Measurements from ENCODE around the gene SLC7A8. TPM values are rescaled to one million over a fixed set of nuclear protein-coding genes. Genes with fewer than 3 reads are reported as not detected.

Gene SLC7A8
- total RNA-seq, 1 donor from 2014 or later = 4.7 TPM

- H3K4me1 ChIP-seq (ENCODE audit: control insufficient read depth in 3 of 3, insufficient read depth in 3 of 3, low read length in 3 of 3) = peaks cover 47 to 79% (median 65%) of the 10 kb centered on the region in 3 donors
- no peaks in the 10 kb centered on the region for H3K27me3 ChIP-seq (ENCODE audit: control insufficient read depth in 3 of 3, insufficient read depth in 3 of 3, low read length in 3 of 3)
- no peak overlapping the region for H3K9ac ChIP-seq (ENCODE audit: low read depth in 1 of 3, low read length in 3 of 3)
- H3K36me3 ChIP-seq (ENCODE audit: control insufficient read depth in 3 of 3, insufficient read depth in 3 of 3, low read length in 3 of 3) = peaks cover 0 to 7% (median 4%) of the 10 kb centered on the region in 3 donors
- no peaks in the 10 kb centered on the region for H3K9me3 ChIP-seq (ENCODE audit: control insufficient read depth in 3 of 3, low read length in 3 of 3)
- peak overlapping the region; percentile 6 for H3K27ac ChIP-seq (ENCODE audit: low read depth, low read length)
- no peak overlapping the region for H3K4me3 ChIP-seq (ENCODE audit: low read length in 3 of 3)
Observed at GRCh38 chr14:23147676-23148075, 35.8 kb downstream of the SLC7A8 start.

DNA sequence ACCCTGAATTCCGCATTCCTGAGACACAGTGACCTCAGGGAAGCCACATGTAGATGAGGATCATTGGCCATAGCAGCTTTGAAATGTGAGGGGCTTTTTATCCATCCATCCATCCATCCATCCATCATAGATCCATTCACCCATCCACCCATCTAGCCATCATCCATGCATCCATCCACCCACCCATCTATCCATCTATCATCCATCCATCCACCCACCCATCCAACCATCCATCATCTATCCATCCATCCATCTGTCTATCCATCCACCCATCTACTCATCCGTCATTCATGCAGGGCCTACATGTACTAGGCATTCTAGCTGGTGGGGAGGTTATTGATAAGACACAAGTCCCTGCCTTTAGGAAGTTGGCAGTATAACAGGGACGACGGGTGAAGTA lies 36.5 kb downstream of the SLC7A8 start:
- Histone ChIP-seq H3K9ac (ENCODE audit: low read depth in 1 of 3, low read length in 3 of 3) (no peak overlapping the region), H3K4me1 (ENCODE audit: control insufficient read depth in 3 of 3, insufficient read depth in 3 of 3, low read length in 3 of 3) (peaks cover 46 to 80% (median 64%) of the 10 kb centered on the region in 3 donors), H3K27ac (ENCODE audit: low read depth, low read length) (peak overlapping the region; percentile 6), H3K9me3 (ENCODE audit: control insufficient read depth in 3 of 3, low read length in 3 of 3) (no peaks in the 10 kb centered on the region), H3K27me3 (ENCODE audit: control insufficient read depth in 3 of 3, insufficient read depth in 3 of 3, low read length in 3 of 3) (no peaks in the 10 kb centered on the region), H3K36me3 (ENCODE audit: control insufficient read depth in 3 of 3, insufficient read depth in 3 of 3, low read length in 3 of 3) (peaks cover 0 to 9% (median 6%) of the 10 kb centered on the region in 3 donors), H3K4me3 (ENCODE audit: low read length in 3 of 3) (no peak overlapping the region)

GRCh38 chr14:23146351-23146910 lies 37.0 kb downstream of the SLC7A8 start:
- Histone ChIP-seq H3K9me3 (ENCODE audit: control insufficient read depth in 3 of 3, low read length in 3 of 3) (no peaks in the 10 kb centered on the region), H3K4me3 (ENCODE audit: low read length in 3 of 3) (no peak overlapping the region), H3K9ac (ENCODE audit: low read depth in 1 of 3, low read length in 3 of 3) (peak overlapping the region in 1 of 3 donors; percentile 9), H3K36me3 (ENCODE audit: control insufficient read depth in 3 of 3, insufficient read depth in 3 of 3, low read length in 3 of 3) (peaks cover 0 to 9% (median 6%) of the 10 kb centered on the region in 3 donors), H3K4me1 (ENCODE audit: control insufficient read depth in 3 of 3, insufficient read depth in 3 of 3, low read length in 3 of 3) (peaks cover 50 to 80% (median 64%) of the 10 kb centered on the region in 3 donors), H3K27ac (ENCODE audit: low read depth, low read length) (peak overlapping the region; percentile 71), H3K27me3 (ENCODE audit: control insufficient read depth in 3 of 3, insufficient read depth in 3 of 3, low read length in 3 of 3) (no peaks in the 10 kb centered on the region)

GRCh38 chr14:23145794-23146350 lies 37.6 kb downstream of the SLC7A8 start:
- Histone ChIP-seq H3K36me3 (ENCODE audit: control insufficient read depth in 3 of 3, insufficient read depth in 3 of 3, low read length in 3 of 3) (peaks cover 0 to 9% (median 6%) of the 10 kb centered on the region in 3 donors), H3K4me3 (ENCODE audit: low read length in 3 of 3) (peak overlapping the region in 1 of 3 donors; percentile 11), H3K27ac (ENCODE audit: low read depth, low read length) (peak overlapping the region; percentile 71), H3K9ac (ENCODE audit: low read depth in 1 of 3, low read length in 3 of 3) (peak overlapping the region in 1 of 3 donors; percentile 9), H3K9me3 (ENCODE audit: control insufficient read depth in 3 of 3, low read length in 3 of 3) (no peaks in the 10 kb centered on the region), H3K4me1 (ENCODE audit: control insufficient read depth in 3 of 3, insufficient read depth in 3 of 3, low read length in 3 of 3) (peaks cover 48 to 74% (median 58%) of the 10 kb centered on the region in 3 donors), H3K27me3 (ENCODE audit: control insufficient read depth in 3 of 3, insufficient read depth in 3 of 3, low read length in 3 of 3) (no peaks in the 10 kb centered on the region)

DNA sequence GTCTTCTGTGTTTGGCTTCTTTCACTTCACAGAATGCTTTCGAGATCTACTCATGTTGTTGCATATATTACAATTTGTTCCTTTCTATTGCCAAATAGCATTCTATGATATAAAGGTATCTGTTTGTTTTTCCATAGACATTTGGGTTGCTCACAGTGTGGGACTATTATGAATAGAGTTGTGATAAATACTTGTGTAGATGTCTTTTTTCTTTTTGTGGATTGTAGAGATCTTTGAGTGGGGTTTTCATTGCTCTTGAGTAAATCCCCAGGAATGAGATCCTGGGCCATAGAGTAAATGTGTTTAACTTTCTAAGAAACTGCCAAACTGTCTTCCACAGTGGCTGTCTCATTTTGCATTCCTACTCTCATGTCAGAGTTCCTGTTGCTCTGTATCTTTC lies 39.5 kb downstream of the SLC7A8 start:
- Histone ChIP-seq H3K4me1 (ENCODE audit: control insufficient read depth in 3 of 3, insufficient read depth in 3 of 3, low read length in 3 of 3) (peaks cover 40 to 55% (median 43%) of the 10 kb centered on the region in 3 donors), H3K27me3 (ENCODE audit: control insufficient read depth in 3 of 3, insufficient read depth in 3 of 3, low read length in 3 of 3) (no peaks in the 10 kb centered on the region), H3K4me3 (ENCODE audit: low read length in 3 of 3) (no peak overlapping the region), H3K9me3 (ENCODE audit: control insufficient read depth in 3 of 3, low read length in 3 of 3) (no peaks in the 10 kb centered on the region), H3K27ac (ENCODE audit: low read depth, low read length) (no peak overlapping the region), H3K9ac (ENCODE audit: low read depth in 1 of 3, low read length in 3 of 3) (no peak overlapping the region), H3K36me3 (ENCODE audit: control insufficient read depth in 3 of 3, insufficient read depth in 3 of 3, low read length in 3 of 3) (peaks cover 15 to 29% (median 21%) of the 10 kb centered on the region in 3 donors)

DNA sequence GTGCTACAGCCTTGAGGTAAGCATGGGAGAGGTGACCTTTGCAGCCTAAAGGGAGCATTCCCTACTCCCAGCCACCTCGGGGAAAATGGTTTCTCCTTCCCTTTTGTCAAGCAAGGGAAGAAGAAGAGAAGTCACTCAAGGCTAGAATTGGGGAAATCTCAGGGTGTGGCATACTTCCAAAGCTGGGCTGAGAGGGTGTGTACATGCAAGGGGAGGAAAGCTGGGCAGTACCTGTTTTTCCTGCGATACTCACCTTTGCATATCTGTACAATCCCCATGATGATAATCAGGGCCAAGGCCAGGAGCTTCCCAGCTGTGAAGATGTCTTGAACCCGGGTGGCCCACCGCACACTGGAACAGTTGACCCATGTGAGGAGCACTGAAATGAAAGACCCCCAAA lies 40.6 kb downstream of the SLC7A8 start:
- H3K4me1 ChIP-seq (ENCODE audit: control insufficient read depth in 3 of 3, insufficient read depth in 3 of 3, low read length in 3 of 3) = peaks cover 38 to 49% (median 39%) of the 10 kb centered on the region in 3 donors
- peak overlapping the region; percentile 28 for H3K27ac ChIP-seq (ENCODE audit: low read depth, low read length)
- H3K9me3 ChIP-seq (ENCODE audit: control insufficient read depth in 3 of 3, low read length in 3 of 3) = no peaks in the 10 kb centered on the region
- peak overlapping the region in 1 of 3 donors; percentile 18 for H3K9ac ChIP-seq (ENCODE audit: low read depth in 1 of 3, low read length in 3 of 3)
- no peak overlapping the region for H3K4me3 ChIP-seq (ENCODE audit: low read length in 3 of 3)
- no peaks in the 10 kb centered on the region for H3K27me3 ChIP-seq (ENCODE audit: control insufficient read depth in 3 of 3, insufficient read depth in 3 of 3, low read length in 3 of 3)
- H3K36me3 ChIP-seq (ENCODE audit: control insufficient read depth in 3 of 3, insufficient read depth in 3 of 3, low read length in 3 of 3) = peaks cover 19 to 39% (median 29%) of the 10 kb centered on the region in 3 donors

- Histone ChIP-seq H3K9me3 (ENCODE audit: control insufficient read depth in 3 of 3, low read length in 3 of 3) (no peaks in the 10 kb centered on the region), H3K4me3 (ENCODE audit: low read length in 3 of 3) (peak overlapping the region in 1 of 3 donors; percentile 4), H3K27me3 (ENCODE audit: control insufficient read depth in 3 of 3, insufficient read depth in 3 of 3, low read length in 3 of 3) (no peaks in the 10 kb centered on the region), H3K36me3 (ENCODE audit: control insufficient read depth in 3 of 3, insufficient read depth in 3 of 3, low read length in 3 of 3) (peaks cover 26 to 48% (median 38%) of the 10 kb centered on the region in 3 donors), H3K4me1 (ENCODE audit: control insufficient read depth in 3 of 3, insufficient read depth in 3 of 3, low read length in 3 of 3) (peaks cover 29 to 44% (median 33%) of the 10 kb centered on the region in 3 donors), H3K27ac (ENCODE audit: low read depth, low read length) (peak overlapping the region; percentile 55), H3K9ac (ENCODE audit: low read depth in 1 of 3, low read length in 3 of 3) (no peak overlapping the region)
Observed at GRCh38 chr14:23141706-23142444, 41.6 kb downstream of the SLC7A8 start.

- Histone ChIP-seq H3K9me3 (ENCODE audit: control insufficient read depth in 3 of 3, low read length in 3 of 3) (no peaks in the 10 kb centered on the region), H3K4me1 (ENCODE audit: control insufficient read depth in 3 of 3, insufficient read depth in 3 of 3, low read length in 3 of 3) (peaks cover 15 to 30% (median 19%) of the 10 kb centered on the region in 3 donors), H3K36me3 (ENCODE audit: control insufficient read depth in 3 of 3, insufficient read depth in 3 of 3, low read length in 3 of 3) (peaks cover 37 to 60% (median 49%) of the 10 kb centered on the region in 3 donors), H3K27me3 (ENCODE audit: control insufficient read depth in 3 of 3, insufficient read depth in 3 of 3, low read length in 3 of 3) (no peaks in the 10 kb centered on the region), H3K9ac (ENCODE audit: low read depth in 1 of 3, low read length in 3 of 3) (no peak overlapping the region), H3K4me3 (ENCODE audit: low read length in 3 of 3) (no peak overlapping the region), H3K27ac (ENCODE audit: low read depth, low read length) (no peak overlapping the region)
Observed at GRCh38 chr14:23140371-23140770, 43.1 kb downstream of the SLC7A8 start.

- Histone ChIP-seq H3K36me3 (ENCODE audit: control insufficient read depth in 3 of 3, insufficient read depth in 3 of 3, low read length in 3 of 3) (peaks cover 37 to 60% (median 49%) of the 10 kb centered on the region in 3 donors), H3K27me3 (ENCODE audit: control insufficient read depth in 3 of 3, insufficient read depth in 3 of 3, low read length in 3 of 3) (no peaks in the 10 kb centered on the region), H3K27ac (ENCODE audit: low read depth, low read length) (no peak overlapping the region), H3K9ac (ENCODE audit: low read depth in 1 of 3, low read length in 3 of 3) (no peak overlapping the region), H3K4me1 (ENCODE audit: control insufficient read depth in 3 of 3, insufficient read depth in 3 of 3, low read length in 3 of 3) (peaks cover 15 to 30% (median 19%) of the 10 kb centered on the region in 3 donors), H3K4me3 (ENCODE audit: low read length in 3 of 3) (no peak overlapping the region), H3K9me3 (ENCODE audit: control insufficient read depth in 3 of 3, low read length in 3 of 3) (no peaks in the 10 kb centered on the region)
Observed at GRCh38 chr14:23139874-23140273, 43.6 kb downstream of the SLC7A8 start.

Measured in skeletal muscle tissue (tissue), 4 donors.